Skeletal muscle satellite cell (primary cell): ENCODE data around the gene IGDCC3.

Source experiments
- H3K27me3 ChIP-seq: 2 replicates; pipeline ENCODE4 v1.7.0; 2013; ENCODE audit warnings: low read length; ENCODE audit not compliant: control insufficient read depth, insufficient read depth
- H3K36me3 ChIP-seq: 2 replicates; pipeline ENCODE4 v1.7.0; 2013; ENCODE audit warnings: mild to moderate bottlenecking, control low read depth, low read length; ENCODE audit not compliant: insufficient read depth
- H3K4me1 ChIP-seq: 2 replicates; pipeline ENCODE4 v1.7.0; 2013; ENCODE audit warnings: low read length; ENCODE audit not compliant: control insufficient read depth, insufficient read depth
- H3K4me2 ChIP-seq: 2 replicates; pipeline ENCODE4 v1.7.0; 2013; ENCODE audit warnings: mild to moderate bottlenecking, low read length
- H3K4me3 ChIP-seq: 2 replicates; pipeline ENCODE4 v1.7.0; 2013; ENCODE audit warnings: low read length
- H3K9ac ChIP-seq: 2 replicates; pipeline ENCODE4 v1.7.0; 2013; ENCODE audit warnings: mild to moderate bottlenecking, low read depth, low read length, moderate library complexity
- H3K9me3 ChIP-seq: replicated peaks from 2 replicates; pipeline ENCODE4 v1.7.0; 2013; ENCODE audit warnings: mild to moderate bottlenecking, control low read depth, low read length

IGDCC3 gene

DNA sequence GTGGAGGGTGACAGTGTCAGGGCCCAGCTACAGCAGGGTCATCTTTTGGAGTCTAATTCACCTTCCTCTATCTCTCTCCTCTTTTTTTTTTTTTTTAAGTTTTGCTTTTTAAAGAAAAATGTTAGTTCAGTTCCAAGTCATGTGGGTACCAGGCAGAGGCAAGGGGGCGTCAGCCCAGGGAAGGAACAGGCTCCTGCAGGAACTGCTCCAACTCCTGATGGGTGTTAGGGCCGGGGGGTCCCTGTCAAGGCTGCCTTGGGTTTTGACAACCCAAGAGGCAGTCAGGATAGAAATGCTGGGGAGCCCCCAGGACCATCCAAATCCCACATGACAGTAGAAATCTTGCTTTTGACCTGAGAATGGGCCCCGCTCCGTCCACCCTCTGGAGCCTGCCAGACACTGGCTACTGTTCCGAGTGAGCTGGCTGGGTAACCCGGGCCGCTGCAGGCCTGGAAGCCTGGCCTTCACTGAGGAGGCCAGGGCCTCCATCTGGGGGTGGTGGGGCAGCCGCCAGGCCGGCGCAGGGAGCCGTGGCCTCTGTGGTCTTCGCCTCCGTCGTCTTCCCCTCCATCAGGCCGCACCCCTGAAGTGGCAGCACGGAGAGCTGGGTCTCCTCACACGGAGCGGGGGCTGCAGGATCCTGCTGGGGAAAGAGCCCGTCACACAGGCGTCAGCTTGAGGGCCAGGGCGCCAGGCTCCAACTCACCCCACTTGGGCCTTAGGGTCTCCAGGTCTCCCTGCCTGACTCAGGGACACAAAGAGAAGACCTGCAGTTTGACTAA lies 49.1 kb downstream of the IGDCC3 start:
- H3K9me3 ChIP-seq = no peaks in the 10 kb centered on the region
- no peaks in the 10 kb centered on the region for H3K36me3 ChIP-seq
- H3K4me2 ChIP-seq = no peak overlapping the region
- no peak overlapping the region for H3K4me3 ChIP-seq
- H3K27me3 ChIP-seq = peaks cover 25% of the 10 kb centered on the region
- H3K4me1 ChIP-seq = no peaks in the 10 kb centered on the region
- no peak overlapping the region for H3K9ac ChIP-seq

DNA sequence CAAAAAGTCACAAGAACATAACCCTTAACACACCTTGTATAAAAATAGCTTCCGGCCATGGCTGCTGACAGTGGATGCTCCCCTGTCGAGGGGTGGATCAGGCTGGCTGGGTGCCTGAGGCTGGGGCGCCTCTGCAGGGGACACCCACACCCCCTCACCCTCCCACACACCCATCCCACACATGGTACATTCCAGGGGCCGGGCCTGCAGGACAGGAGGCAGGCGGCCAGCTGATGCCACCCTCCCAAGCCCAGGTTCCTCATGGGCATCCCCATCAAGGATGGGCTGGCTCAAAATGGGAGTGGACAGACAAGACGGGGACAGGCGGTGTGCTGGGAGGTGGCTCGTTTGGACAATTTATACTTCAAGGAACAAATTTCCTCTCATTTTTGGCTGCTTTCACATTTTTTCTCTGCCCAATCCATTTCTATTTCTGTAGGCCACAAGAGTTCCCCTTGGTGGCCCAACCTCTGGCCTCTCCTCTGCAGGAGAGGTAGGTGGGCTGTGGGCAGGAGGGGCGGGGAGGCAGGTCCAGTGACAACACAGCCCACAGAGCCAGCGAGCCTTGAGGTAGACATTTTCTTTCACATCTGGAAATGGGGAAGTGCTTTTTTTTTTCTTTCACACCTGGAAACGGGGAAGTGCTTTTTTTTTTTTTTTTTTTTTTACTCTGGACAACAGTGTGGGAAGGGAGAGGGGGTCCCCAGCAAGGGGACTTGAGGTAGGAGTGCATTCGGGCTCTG lies 50.0 kb downstream of the IGDCC3 start:
- H3K4me1 ChIP-seq = no peaks in the 10 kb centered on the region
- H3K9ac ChIP-seq = no peak overlapping the region
- no peaks in the 10 kb centered on the region for H3K9me3 ChIP-seq
- H3K27me3 ChIP-seq = peaks cover 25% of the 10 kb centered on the region
- H3K4me3 ChIP-seq = no peak overlapping the region
- no peaks in the 10 kb centered on the region for H3K36me3 ChIP-seq
- H3K4me2 ChIP-seq = no peak overlapping the region

DNA sequence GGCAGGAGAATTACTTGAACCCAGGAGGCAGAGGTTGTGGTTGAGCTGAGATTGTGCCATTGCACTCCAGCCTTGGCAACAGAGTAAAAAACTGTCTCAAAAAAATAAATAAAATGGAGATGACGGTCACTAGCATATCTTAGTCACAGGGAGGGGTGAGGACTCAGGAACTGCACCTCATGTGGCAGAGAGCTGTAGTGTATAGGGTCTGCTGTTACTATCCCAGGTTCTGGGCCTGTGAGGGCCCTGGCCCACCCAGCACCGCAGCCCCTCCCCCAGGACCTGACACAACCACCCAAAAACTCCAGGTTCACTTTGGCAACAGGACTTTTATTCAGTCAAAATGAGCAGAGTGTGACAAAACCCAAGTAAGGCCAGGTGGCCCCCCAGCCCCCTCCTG lies 51.0 kb downstream of the IGDCC3 start:
- Histone ChIP-seq H3K27me3 (peaks cover 31% of the 10 kb centered on the region), H3K4me1 (no peaks in the 10 kb centered on the region), H3K4me2 (no peak overlapping the region)

DNA sequence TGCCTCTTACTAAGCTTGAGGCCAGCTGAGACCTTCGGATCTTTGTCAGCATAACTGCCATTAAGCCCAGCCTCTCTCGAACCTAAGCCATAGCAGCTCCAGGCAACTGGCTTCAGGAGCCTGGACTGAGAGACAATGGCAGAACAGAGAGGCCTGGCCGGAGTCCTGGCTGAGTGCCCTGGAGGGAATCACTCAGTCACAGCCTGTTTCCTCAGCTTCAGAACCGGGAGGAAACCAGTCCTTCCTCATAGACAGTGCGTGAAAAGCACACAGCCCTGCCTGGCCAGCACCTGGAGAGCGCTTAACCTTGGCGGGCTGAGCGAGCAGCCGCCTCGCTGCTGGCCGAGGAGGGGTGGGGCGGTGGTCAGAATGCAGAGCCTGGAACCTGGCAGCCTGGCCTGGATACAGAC lies 51.7 kb downstream of the IGDCC3 start:
- H3K27me3 ChIP-seq = peaks cover 33% of the 10 kb centered on the region
- no peak overlapping the region for H3K4me2 ChIP-seq
- H3K9me3 ChIP-seq = no peaks in the 10 kb centered on the region
- H3K36me3 ChIP-seq = no peaks in the 10 kb centered on the region
- H3K4me3 ChIP-seq = no peak overlapping the region
- no peak overlapping the region for H3K9ac ChIP-seq
- H3K4me1 ChIP-seq = no peaks in the 10 kb centered on the region

More for the DNA sequence above, 51.0 kb downstream of the IGDCC3 start:
- Histone ChIP-seq H3K9me3 (no peaks in the 10 kb centered on the region), H3K9ac (no peak overlapping the region), H3K4me3 (no peak overlapping the region), H3K36me3 (no peaks in the 10 kb centered on the region)

DNA sequence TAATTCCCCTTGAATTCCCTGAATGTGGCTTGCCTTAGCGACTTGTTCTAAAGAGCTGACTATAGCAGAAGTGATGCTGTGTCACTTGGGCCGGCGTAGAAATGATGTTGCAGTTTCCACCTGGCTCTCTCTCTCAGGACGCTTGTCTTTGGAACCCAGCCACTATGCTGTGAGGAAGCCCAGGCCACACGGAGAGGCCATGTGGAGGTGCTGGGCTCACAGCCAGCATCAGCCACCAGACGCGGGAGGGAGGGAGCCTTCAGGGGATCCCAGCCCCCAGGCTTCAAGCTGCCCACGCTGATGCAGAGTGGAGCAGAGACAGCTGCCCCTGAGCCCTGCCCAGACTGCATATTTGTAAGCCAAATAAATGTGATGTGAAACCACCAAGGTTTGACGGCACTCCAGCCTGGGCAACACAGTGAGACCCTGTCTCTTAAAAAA lies 54.7 kb downstream of the IGDCC3 start:
- no peak overlapping the region for H3K4me3 ChIP-seq
- no peaks in the 10 kb centered on the region for H3K4me1 ChIP-seq
- no peak overlapping the region for H3K9ac ChIP-seq
- no peaks in the 10 kb centered on the region for H3K9me3 ChIP-seq
- H3K27me3 ChIP-seq = peaks cover 39% of the 10 kb centered on the region
- no peaks in the 10 kb centered on the region for H3K36me3 ChIP-seq
- H3K4me2 ChIP-seq = no peak overlapping the region

DNA sequence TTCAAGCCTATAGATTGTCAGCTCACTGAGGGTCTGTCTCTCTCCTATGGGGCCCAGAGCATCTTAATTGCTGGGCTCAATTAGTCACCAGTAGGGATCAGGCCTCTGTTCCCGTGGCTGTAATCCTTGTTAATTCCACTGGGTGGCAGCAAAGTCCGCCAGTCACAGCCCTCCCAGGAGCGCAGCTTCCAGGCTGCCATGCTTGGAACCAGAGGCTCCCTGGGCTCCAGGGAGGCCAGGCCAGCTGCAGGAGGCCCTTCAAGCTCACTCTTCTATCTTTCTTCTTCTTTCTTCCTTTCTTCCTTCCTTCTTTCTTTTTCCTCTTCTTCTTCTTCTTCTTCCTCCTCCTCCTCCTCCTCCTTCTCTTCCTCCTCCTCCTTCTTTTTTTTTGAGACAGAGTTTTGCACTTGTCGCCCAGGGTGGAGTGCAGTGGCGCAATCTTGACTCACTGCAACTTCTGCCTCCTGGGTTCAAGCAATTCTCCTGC lies 58.9 kb downstream of the IGDCC3 start:
- Histone ChIP-seq H3K4me3 (no peak overlapping the region), H3K9ac (no peak overlapping the region), H3K27me3 (peaks cover 28% of the 10 kb centered on the region), H3K9me3 (no peaks in the 10 kb centered on the region), H3K4me1 (no peaks in the 10 kb centered on the region), H3K36me3 (no peaks in the 10 kb centered on the region), H3K4me2 (no peak overlapping the region)

DNA sequence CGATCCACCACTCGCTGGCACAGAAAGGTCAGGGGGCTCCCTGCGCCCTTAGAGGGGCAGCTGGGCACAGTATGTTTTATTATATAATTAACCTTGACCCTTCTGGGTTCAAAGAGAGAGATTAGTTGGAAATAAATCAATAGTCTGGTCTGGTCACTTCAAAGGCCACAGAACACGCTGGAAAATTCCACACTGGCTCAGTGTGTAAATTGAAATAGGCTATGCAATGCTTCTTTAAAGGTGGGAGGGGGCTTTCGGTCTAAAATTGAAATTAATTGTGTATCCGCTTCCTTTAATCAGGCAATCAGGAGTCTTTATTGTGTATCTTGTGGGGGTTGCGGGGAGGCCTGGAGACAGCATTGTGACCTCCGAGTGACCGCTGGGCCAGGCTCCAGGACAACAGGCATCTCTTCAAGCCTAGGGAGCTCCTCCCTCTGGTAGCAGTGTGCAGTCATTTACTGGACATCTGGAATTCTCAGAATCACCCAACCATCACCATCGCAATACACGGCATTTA lies 65.3 kb downstream of the IGDCC3 start:
- H3K4me2 ChIP-seq = no peak overlapping the region
- H3K9ac ChIP-seq = no peak overlapping the region
- no peaks in the 10 kb centered on the region for H3K9me3 ChIP-seq
- no peaks in the 10 kb centered on the region for H3K36me3 ChIP-seq
- peaks cover 11% of the 10 kb centered on the region for H3K27me3 ChIP-seq
- no peaks in the 10 kb centered on the region for H3K4me1 ChIP-seq
- no peak overlapping the region for H3K4me3 ChIP-seq

DNA sequence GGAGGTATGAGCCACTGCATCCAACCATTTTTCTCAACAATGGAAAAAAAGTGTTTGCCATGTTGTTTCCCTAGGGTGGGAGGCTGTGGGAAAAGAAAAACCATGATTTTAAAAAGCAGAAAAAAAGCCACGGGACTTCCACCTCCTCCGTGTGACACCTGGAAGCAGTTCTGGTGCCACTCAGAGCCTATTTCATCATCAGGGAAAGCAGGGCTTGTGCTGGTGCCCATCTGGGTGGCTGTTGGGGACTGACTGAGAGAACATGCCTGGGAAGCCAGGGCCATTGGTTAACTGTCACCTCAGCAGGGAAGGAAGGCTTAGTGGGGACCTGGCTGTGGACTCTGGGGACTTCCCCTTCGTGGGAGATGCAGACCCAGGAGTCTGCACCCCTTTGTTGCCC lies 66.0 kb downstream of the IGDCC3 start:
- Histone ChIP-seq H3K9me3 (no peaks in the 10 kb centered on the region), H3K27me3 (peaks cover 11% of the 10 kb centered on the region), H3K4me3 (no peak overlapping the region), H3K4me1 (no peaks in the 10 kb centered on the region), H3K4me2 (no peak overlapping the region), H3K9ac (no peak overlapping the region), H3K36me3 (no peaks in the 10 kb centered on the region)

DNA sequence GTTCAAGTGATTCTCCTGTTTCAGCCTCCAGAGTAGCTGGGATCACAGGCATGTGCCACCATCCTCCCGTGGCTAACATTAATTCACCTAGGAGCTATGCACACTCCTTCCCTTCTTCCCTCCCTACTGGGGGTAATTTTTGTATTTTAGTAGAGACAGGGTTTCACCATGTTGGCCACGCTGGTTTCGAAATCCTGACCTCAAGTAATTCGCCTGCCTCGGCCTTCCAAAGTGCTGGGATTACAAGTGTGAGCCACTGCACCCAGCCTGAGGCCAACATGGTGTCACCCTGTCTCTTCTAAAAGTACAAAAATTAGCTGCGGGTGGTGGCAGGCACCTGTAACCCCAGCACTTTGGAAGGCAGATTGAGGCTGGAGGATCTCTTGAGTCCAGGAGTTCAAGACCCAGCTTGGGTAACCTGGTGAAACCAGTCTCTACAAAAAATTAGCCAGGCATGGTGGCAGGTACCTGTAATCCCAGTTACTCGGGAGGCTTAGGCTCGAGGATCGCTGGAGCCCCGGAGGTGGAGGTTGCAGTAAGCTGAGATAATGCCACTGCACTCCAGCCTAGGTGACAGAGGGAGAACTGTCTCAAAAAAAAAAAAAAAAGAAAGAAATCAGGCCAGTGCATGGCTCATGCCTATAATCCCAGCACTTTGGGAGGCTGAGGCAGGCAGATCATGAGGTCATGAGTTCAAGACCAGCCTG lies 67.2 kb downstream of the IGDCC3 start:
- peaks cover 11% of the 10 kb centered on the region for H3K27me3 ChIP-seq
- H3K4me2 ChIP-seq = no peak overlapping the region
- no peaks in the 10 kb centered on the region for H3K4me1 ChIP-seq
- H3K9me3 ChIP-seq = no peaks in the 10 kb centered on the region
- H3K9ac ChIP-seq = no peak overlapping the region
- no peaks in the 10 kb centered on the region for H3K36me3 ChIP-seq
- H3K4me3 ChIP-seq = no peak overlapping the region

DNA sequence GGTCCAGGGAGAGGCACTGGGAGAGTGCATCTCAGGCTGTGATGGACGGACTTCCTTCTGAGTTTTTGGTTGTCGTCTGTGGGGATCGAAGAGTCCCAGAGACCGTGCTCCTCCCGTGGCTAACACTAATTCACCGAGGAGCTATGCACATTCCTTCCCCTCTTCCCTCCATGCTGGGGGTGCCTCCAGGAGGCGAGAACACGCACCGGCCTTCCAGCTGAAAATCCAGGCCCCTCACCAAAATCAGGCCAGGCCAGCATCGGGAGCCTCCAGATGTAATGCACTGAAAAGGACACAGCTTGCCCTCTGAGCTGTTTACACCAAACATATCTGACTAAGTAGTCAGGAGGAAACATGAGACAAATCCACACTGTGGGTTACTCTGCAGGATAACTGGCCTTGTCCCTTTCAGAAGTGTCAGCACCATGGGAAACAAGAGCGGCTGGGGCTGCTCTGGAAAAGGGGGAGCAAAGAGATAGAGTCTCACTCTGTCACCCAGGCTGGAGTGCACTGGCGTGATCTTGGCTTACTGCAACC lies 67.9 kb downstream of the IGDCC3 start:
- H3K36me3 ChIP-seq = no peaks in the 10 kb centered on the region
- no peaks in the 10 kb centered on the region for H3K9me3 ChIP-seq

DNA sequence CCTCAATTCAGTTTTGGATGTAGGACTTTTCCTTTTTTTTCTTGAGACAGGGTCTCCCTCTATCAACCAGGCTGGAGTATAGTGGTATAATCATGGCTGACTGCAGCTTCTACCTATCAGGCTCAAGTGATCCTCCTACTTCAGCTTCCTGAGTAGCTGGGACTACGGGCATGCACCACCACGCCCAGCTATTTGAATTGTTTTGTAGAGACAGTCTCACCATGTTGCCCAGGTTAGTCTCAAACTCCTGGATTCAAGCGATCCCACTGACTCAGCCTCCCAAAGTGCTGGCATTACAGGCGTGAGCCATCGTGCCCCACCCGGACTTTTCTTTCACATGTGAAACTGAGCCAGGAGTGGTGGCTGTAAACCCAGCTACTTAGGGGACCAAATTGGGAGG lies 69.8 kb downstream of the IGDCC3 start:
- H3K4me2 ChIP-seq = no peak overlapping the region
- peaks cover 11% of the 10 kb centered on the region for H3K27me3 ChIP-seq
- no peaks in the 10 kb centered on the region for H3K9me3 ChIP-seq
- H3K4me3 ChIP-seq = no peak overlapping the region
- H3K4me1 ChIP-seq = peaks cover 4% of the 10 kb centered on the region
- no peaks in the 10 kb centered on the region for H3K36me3 ChIP-seq
- no peak overlapping the region for H3K9ac ChIP-seq

More for the DNA sequence above, 67.9 kb downstream of the IGDCC3 start:
- peaks cover 11% of the 10 kb centered on the region for H3K27me3 ChIP-seq
- H3K4me3 ChIP-seq = no peak overlapping the region
- H3K4me1 ChIP-seq = no peaks in the 10 kb centered on the region
- H3K9ac ChIP-seq = no peak overlapping the region
- H3K4me2 ChIP-seq = no peak overlapping the region
